ENCODE measurements around the gene SH3RF3.

The SH3RF3 gene

GRCh38 chr2:109387778-109388469 lies 258.9 kb downstream of the SH3RF3 start:
- no peak for DNase-seq (ENCODE audit: low read depth, low spot score)

- no peak for DNase-seq (ENCODE audit: low read depth, low spot score)
These were observed 262.2 kb downstream of the SH3RF3 start for GRCh38 chr2:109391243-109391642.

- no peak for DNase-seq (ENCODE audit: low read depth, low spot score)
These were observed 263.1 kb downstream of the SH3RF3 start for GRCh38 chr2:109392140-109392539.

GRCh38 chr2:109392816-109393661 lies 264.0 kb downstream of the SH3RF3 start:
- no peak for DNase-seq (ENCODE audit: low read depth, low spot score)

GRCh38 chr2:109393662-109393972 lies 264.6 kb downstream of the SH3RF3 start:
- DNase-seq (ENCODE audit: low read depth, low spot score): no peak

- DNase-seq (ENCODE audit: low read depth, low spot score): no peak
These were observed 266.6 kb downstream of the SH3RF3 start for GRCh38 chr2:109395494-109396201.

GRCh38 chr2:109396202-109397180 lies 267.5 kb downstream of the SH3RF3 start:
- DNase-seq (ENCODE audit: low read depth, low spot score): no peak

- DNase-seq (ENCODE audit: low read depth, low spot score): no peak
These were observed 268.9 kb downstream of the SH3RF3 start for GRCh38 chr2:109397893-109398292.

- DNase-seq (ENCODE audit: low read depth, low spot score): no peak
These were observed 269.5 kb downstream of the SH3RF3 start for GRCh38 chr2:109398366-109399015.

- DNase-seq (ENCODE audit: low read depth, low spot score): no peak
These were observed 270.1 kb downstream of the SH3RF3 start for GRCh38 chr2:109399066-109399465.

- DNase-seq (ENCODE audit: low read depth, low spot score): no peak
These were observed 271.1 kb downstream of the SH3RF3 start for GRCh38 chr2:109400102-109400501.

- DNase-seq (ENCODE audit: low read depth, low spot score): no peak
These were observed 272.4 kb downstream of the SH3RF3 start for GRCh38 chr2:109401370-109401769.

GRCh38 chr2:109402180-109402579 lies 273.2 kb downstream of the SH3RF3 start:
- peak; percentile 87 for DNase-seq (ENCODE audit: low read depth, low spot score)

GRCh38 chr2:109402980-109403840 lies 274.2 kb downstream of the SH3RF3 start:
- DNase-seq (ENCODE audit: low read depth, low spot score): no peak

GRCh38 chr2:109403841-109404201 lies 274.8 kb downstream of the SH3RF3 start:
- DNase-seq (ENCODE audit: low read depth, low spot score): no peak

- no peak for DNase-seq (ENCODE audit: low read depth, low spot score)
These were observed 275.7 kb downstream of the SH3RF3 start for GRCh38 chr2:109404681-109405080.

GRCh38 chr2:109405873-109406272 lies 276.9 kb downstream of the SH3RF3 start:
- no peak for DNase-seq (ENCODE audit: low read depth, low spot score)

- DNase-seq (ENCODE audit: low read depth, low spot score): no peak
These were observed 277.3 kb downstream of the SH3RF3 start for GRCh38 chr2:109406301-109406700.

GRCh38 chr2:109407276-109408042 lies 278.5 kb downstream of the SH3RF3 start:
- DNase-seq (ENCODE audit: low read depth, low spot score): no peak
